ENCODE results near the gene CCL1. TPM values are rescaled to one million over a fixed set of nuclear protein-coding genes. Genes with fewer than 3 reads are reported as not detected.

The CCL1 gene
- total RNA-seq, 2 donors from 2014 or later = not detected

- Histone ChIP-seq H3K9me3 (no peaks in the 10 kb centered on the region), H3K4me3 (no peak overlapping the region), H3K9ac (ENCODE audit: low read depth in 2 of 2, low read length in 2 of 2) (no peak overlapping the region), H3K4me1 (no peaks in the 10 kb centered on the region), H3K36me3 (no peaks in the 10 kb centered on the region), H3K27ac (no peak overlapping the region), H3K27me3 (no peaks in the 10 kb centered on the region)
- intact Hi-C loops (cut with DNase I) = no loop called here
- no peak for DNase-seq
- TF ChIP-seq CTCF (IDR thresholded peaks at IDR 0.05) = no peak
Measured at GRCh38 chr17:34406226-34406625, 43.2 kb upstream of the CCL1 start.

GRCh38 chr17:34403006-34403405, 40.0 kb upstream of the CCL1 start:
- TF ChIP-seq CTCF (IDR thresholded peaks at IDR 0.05) = no peak
- intact Hi-C loops (cut with DNase I) = no loop called here
- Histone ChIP-seq H3K4me1 (no peaks in the 10 kb centered on the region), H3K9me3 (no peaks in the 10 kb centered on the region), H3K27ac (no peak overlapping the region), H3K4me3 (no peak overlapping the region), H3K36me3 (no peaks in the 10 kb centered on the region), H3K9ac (ENCODE audit: low read depth in 2 of 2, low read length in 2 of 2) (no peak overlapping the region), H3K27me3 (no peaks in the 10 kb centered on the region)
- DNase-seq = no peak

GRCh38 chr17:34401165-34401564, 38.1 kb upstream of the CCL1 start:
- DNase-seq = no peak
- intact Hi-C loops (cut with DNase I) = no loop called here
- no peaks in the 10 kb centered on the region for H3K36me3 ChIP-seq
- H3K27me3 ChIP-seq = no peaks in the 10 kb centered on the region
- H3K9ac ChIP-seq (ENCODE audit: low read depth in 2 of 2, low read length in 2 of 2) = no peak overlapping the region
- H3K9me3 ChIP-seq = no peaks in the 10 kb centered on the region
- no peak overlapping the region for H3K4me3 ChIP-seq
- H3K4me1 ChIP-seq = no peaks in the 10 kb centered on the region
- no peak overlapping the region for H3K27ac ChIP-seq
- no peak for TF ChIP-seq CTCF (IDR thresholded peaks at IDR 0.05)

GRCh38 chr17:34400301-34400931, 37.4 kb upstream of the CCL1 start:
- intact Hi-C loops (cut with DNase I) = no loop called here
- DNase-seq = no peak
- Histone ChIP-seq H3K27me3 (no peaks in the 10 kb centered on the region), H3K9ac (ENCODE audit: low read depth in 2 of 2, low read length in 2 of 2) (no peak overlapping the region), H3K9me3 (no peaks in the 10 kb centered on the region), H3K36me3 (no peaks in the 10 kb centered on the region), H3K4me1 (no peaks in the 10 kb centered on the region), H3K4me3 (no peak overlapping the region), H3K27ac (no peak overlapping the region)
- no peak for TF ChIP-seq CTCF (IDR thresholded peaks at IDR 0.05)

GRCh38 chr17:34399725-34400124, 36.7 kb upstream of the CCL1 start:
- TF ChIP-seq CTCF (IDR thresholded peaks at IDR 0.05) = no peak
- intact Hi-C loops (cut with DNase I) = no loop called here
- H3K4me1 ChIP-seq = no peaks in the 10 kb centered on the region
- DNase-seq = no peak
- no peaks in the 10 kb centered on the region for H3K27me3 ChIP-seq
- H3K9me3 ChIP-seq = no peaks in the 10 kb centered on the region
- H3K4me3 ChIP-seq = no peak overlapping the region
- no peaks in the 10 kb centered on the region for H3K36me3 ChIP-seq
- H3K9ac ChIP-seq (ENCODE audit: low read depth in 2 of 2, low read length in 2 of 2) = no peak overlapping the region
- no peak overlapping the region for H3K27ac ChIP-seq

Measured in colonic mucosa (tissue), 4 donors.